Measurements from ENCODE around the gene RUNX1.
"Not testable (repeated sequence)": the region's sequence is repeated elsewhere in the genome, so short reads cannot be mapped to it uniquely, and the experiment has no call there.

RUNX1 gene

GRCh38 chr21:34969423-34970166, 79.5 kb downstream of the RUNX1 start:
- no peak overlapping the region for H2AFZ ChIP-seq (ENCODE audit: low read depth, low read length)
- H3K4me3 ChIP-seq (ENCODE audit: low read length): no peak overlapping the region
- H3K27me3 ChIP-seq (ENCODE audit: insufficient read depth, low read length): no peaks in the 10 kb centered on the region
- no peaks in the 10 kb centered on the region for H3K9me3 ChIP-seq (ENCODE audit: low read length)
- no peaks in the 10 kb centered on the region for H3K4me1 ChIP-seq (ENCODE audit: insufficient read depth, low read length)
- H3K36me3 ChIP-seq (ENCODE audit: insufficient read depth, low read length): no peaks in the 10 kb centered on the region

- no peaks in the 10 kb centered on the region for H3K36me3 ChIP-seq (ENCODE audit: insufficient read depth, low read length)
- no peaks in the 10 kb centered on the region for H3K27me3 ChIP-seq (ENCODE audit: insufficient read depth, low read length)
- no peaks in the 10 kb centered on the region for H3K9me3 ChIP-seq (ENCODE audit: low read length)
- no peak overlapping the region for H3K4me3 ChIP-seq (ENCODE audit: low read length)
- H2AFZ ChIP-seq (ENCODE audit: low read depth, low read length): no peak overlapping the region
- no peaks in the 10 kb centered on the region for H3K4me1 ChIP-seq (ENCODE audit: insufficient read depth, low read length)
These were observed 80.4 kb downstream of the RUNX1 start for GRCh38 chr21:34968414-34969333.

- Histone ChIP-seq H3K27me3 (ENCODE audit: insufficient read depth, low read length) (no peaks in the 10 kb centered on the region), H3K4me1 (ENCODE audit: insufficient read depth, low read length) (no peaks in the 10 kb centered on the region), H3K36me3 (ENCODE audit: insufficient read depth, low read length) (no peaks in the 10 kb centered on the region), H2AFZ (ENCODE audit: low read depth, low read length) (no peak overlapping the region), H3K9me3 (ENCODE audit: low read length) (no peaks in the 10 kb centered on the region), H3K4me3 (ENCODE audit: low read length) (no peak overlapping the region)
These were observed 81.4 kb downstream of the RUNX1 start for GRCh38 chr21:34967509-34968289.

DNA sequence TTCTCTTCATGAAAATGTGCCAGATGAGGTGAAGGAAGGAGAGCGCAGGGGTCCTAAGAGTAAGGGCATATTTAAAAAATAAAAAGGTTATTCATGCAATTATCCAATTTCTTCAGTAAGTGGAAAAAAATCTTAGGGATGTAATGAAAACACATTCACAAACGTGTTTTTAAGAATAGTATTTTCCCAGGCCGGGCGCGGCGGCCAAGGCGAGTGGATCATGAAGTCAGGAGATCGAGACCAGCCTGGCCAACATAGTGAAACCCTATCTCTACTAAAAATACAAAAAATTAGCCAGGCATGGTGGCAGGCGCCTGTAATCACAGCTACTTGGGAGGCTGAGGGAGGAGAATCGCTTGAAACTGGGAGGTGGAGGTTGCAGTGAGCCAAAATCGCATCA, 82.2 kb downstream of the RUNX1 start:
- not testable (repeated sequence) for H3K36me3 ChIP-seq (ENCODE audit: insufficient read depth, low read length); H3K4me3 ChIP-seq (ENCODE audit: low read length); H2AFZ ChIP-seq (ENCODE audit: low read depth, low read length); H3K9me3 ChIP-seq (ENCODE audit: low read length); H3K4me1 ChIP-seq (ENCODE audit: insufficient read depth, low read length); H3K27me3 ChIP-seq (ENCODE audit: insufficient read depth, low read length)

- H2AFZ ChIP-seq (ENCODE audit: low read depth, low read length): no peak overlapping the region
- H3K4me3 ChIP-seq (ENCODE audit: low read length): no peak overlapping the region
- no peaks in the 10 kb centered on the region for H3K4me1 ChIP-seq (ENCODE audit: insufficient read depth, low read length)
- H3K9me3 ChIP-seq (ENCODE audit: low read length): no peaks in the 10 kb centered on the region
- H3K36me3 ChIP-seq (ENCODE audit: insufficient read depth, low read length): no peaks in the 10 kb centered on the region
- H3K27me3 ChIP-seq (ENCODE audit: insufficient read depth, low read length): no peaks in the 10 kb centered on the region
These were observed 83.6 kb downstream of the RUNX1 start for GRCh38 chr21:34965200-34966174.

DNA sequence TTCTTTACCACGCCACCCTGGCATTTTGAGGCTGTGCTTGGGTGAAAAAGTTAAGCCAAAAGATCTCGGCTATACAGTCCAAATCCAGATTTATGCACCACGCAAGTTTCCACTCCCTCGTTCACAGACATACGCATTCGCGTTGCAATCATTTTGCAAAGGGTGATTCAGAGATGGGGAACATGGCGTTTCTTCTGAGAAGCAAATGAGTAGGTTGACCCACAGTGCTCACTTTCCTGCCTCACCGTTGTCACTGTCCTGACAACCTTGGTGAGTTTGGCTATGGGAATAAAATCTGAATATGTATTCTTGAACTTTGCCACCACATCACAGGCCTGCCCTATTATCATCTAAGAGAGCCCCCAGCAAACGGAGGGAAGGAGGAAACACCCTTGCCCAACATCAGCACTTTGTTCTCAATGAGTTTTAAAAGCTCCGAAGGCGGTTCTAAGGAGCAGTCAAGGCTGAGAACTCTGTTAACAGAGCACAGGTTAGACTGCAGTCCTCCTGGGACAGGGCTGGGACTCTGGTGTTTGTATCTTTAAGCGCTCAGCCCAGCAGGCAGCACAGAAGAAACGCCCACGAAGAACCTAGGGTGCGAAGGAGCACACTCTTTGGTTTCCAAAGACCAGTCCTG, 86.4 kb downstream of the RUNX1 start:
- no peak overlapping the region for H3K4me3 ChIP-seq (ENCODE audit: low read length)
- no peak overlapping the region for H2AFZ ChIP-seq (ENCODE audit: low read depth, low read length)

GRCh38 chr21:34962136-34962535, 87.0 kb downstream of the RUNX1 start:
- Histone ChIP-seq H3K36me3 (ENCODE audit: insufficient read depth, low read length) (no peaks in the 10 kb centered on the region), H3K4me1 (ENCODE audit: insufficient read depth, low read length) (no peaks in the 10 kb centered on the region), H3K9me3 (ENCODE audit: low read length) (no peaks in the 10 kb centered on the region), H2AFZ (ENCODE audit: low read depth, low read length) (no peak overlapping the region), H3K27me3 (ENCODE audit: insufficient read depth, low read length) (no peaks in the 10 kb centered on the region), H3K4me3 (ENCODE audit: low read length) (no peak overlapping the region)

More for the DNA sequence above, 86.4 kb downstream of the RUNX1 start:
- Histone ChIP-seq H3K27me3 (ENCODE audit: insufficient read depth, low read length) (no peaks in the 10 kb centered on the region), H3K36me3 (ENCODE audit: insufficient read depth, low read length) (no peaks in the 10 kb centered on the region), H3K9me3 (ENCODE audit: low read length) (no peaks in the 10 kb centered on the region), H3K4me1 (ENCODE audit: insufficient read depth, low read length) (no peaks in the 10 kb centered on the region)

GRCh38 chr21:34960687-34961086, 88.4 kb downstream of the RUNX1 start:
- no peaks in the 10 kb centered on the region for H3K27me3 ChIP-seq (ENCODE audit: insufficient read depth, low read length)
- H3K9me3 ChIP-seq (ENCODE audit: low read length): no peaks in the 10 kb centered on the region
- H2AFZ ChIP-seq (ENCODE audit: low read depth, low read length): no peak overlapping the region

DNA sequence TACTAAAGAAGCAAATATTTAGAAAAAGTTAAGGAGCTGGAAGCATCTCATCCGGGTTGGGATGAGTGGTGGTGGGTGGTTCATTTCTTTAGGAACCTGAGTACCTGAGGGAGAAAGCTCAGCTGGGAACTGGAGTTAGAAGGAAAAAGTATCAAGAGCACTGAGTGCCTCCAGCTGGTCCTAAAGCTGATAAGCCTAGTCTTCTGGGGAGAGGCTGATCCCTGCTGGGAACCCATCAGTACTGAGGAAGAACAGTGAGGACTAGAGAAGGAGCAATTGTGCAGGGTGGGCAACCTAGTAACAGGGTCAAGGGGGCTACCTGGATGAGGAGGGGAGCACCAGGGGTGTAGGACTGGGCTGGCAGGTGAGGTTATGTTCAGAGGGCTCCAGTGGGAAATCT, 89.5 kb downstream of the RUNX1 start:
- H3K4me1 ChIP-seq (ENCODE audit: insufficient read depth, low read length): no peaks in the 10 kb centered on the region
- H3K9me3 ChIP-seq (ENCODE audit: low read length): no peaks in the 10 kb centered on the region
- no peaks in the 10 kb centered on the region for H3K36me3 ChIP-seq (ENCODE audit: insufficient read depth, low read length)
- no peaks in the 10 kb centered on the region for H3K27me3 ChIP-seq (ENCODE audit: insufficient read depth, low read length)
- no peak overlapping the region for H3K4me3 ChIP-seq (ENCODE audit: low read length)
- no peak overlapping the region for H2AFZ ChIP-seq (ENCODE audit: low read depth, low read length)

More at GRCh38 chr21:34960687-34961086, 88.4 kb downstream of the RUNX1 start:
- Histone ChIP-seq H3K36me3 (ENCODE audit: insufficient read depth, low read length) (no peaks in the 10 kb centered on the region), H3K4me3 (ENCODE audit: low read length) (no peak overlapping the region), H3K4me1 (ENCODE audit: insufficient read depth, low read length) (no peaks in the 10 kb centered on the region)

GRCh38 chr21:34958040-34958439, 91.1 kb downstream of the RUNX1 start:
- H3K36me3 ChIP-seq (ENCODE audit: insufficient read depth, low read length): no peaks in the 10 kb centered on the region
- H3K9me3 ChIP-seq (ENCODE audit: low read length): no peaks in the 10 kb centered on the region
- H3K27me3 ChIP-seq (ENCODE audit: insufficient read depth, low read length): no peaks in the 10 kb centered on the region
- H2AFZ ChIP-seq (ENCODE audit: low read depth, low read length): no peak overlapping the region
- no peak overlapping the region for H3K4me3 ChIP-seq (ENCODE audit: low read length)
- no peaks in the 10 kb centered on the region for H3K4me1 ChIP-seq (ENCODE audit: insufficient read depth, low read length)

GRCh38 chr21:34956416-34957316, 92.4 kb downstream of the RUNX1 start:
- no peak overlapping the region for H2AFZ ChIP-seq (ENCODE audit: low read depth, low read length)
- H3K4me1 ChIP-seq (ENCODE audit: insufficient read depth, low read length): no peaks in the 10 kb centered on the region
- H3K9me3 ChIP-seq (ENCODE audit: low read length): no peaks in the 10 kb centered on the region
- no peak overlapping the region for H3K4me3 ChIP-seq (ENCODE audit: low read length)
- no peaks in the 10 kb centered on the region for H3K27me3 ChIP-seq (ENCODE audit: insufficient read depth, low read length)
- H3K36me3 ChIP-seq (ENCODE audit: insufficient read depth, low read length): no peaks in the 10 kb centered on the region

All from neuron (in vitro differentiated cells).